Keratinocyte (primary cell): ENCODE results near the gene KCNK16.

Experiments
- EZH2 ChIP-seq: IDR thresholded peaks from one replicate; pipeline ENCODE4 v1.6.1; 2012; ENCODE audit warnings: inconsistent platforms, mild to moderate bottlenecking, low read length, moderate library complexity
- TF ChIP-seq, protein P1 (sequence below), 3 experiments: IDR thresholded peaks in 1 of 3; conservative IDR thresholded peaks in 1 of 3; optimal IDR thresholded peaks in 1 of 3; 2 replicates in 2 of 3; 3 replicates in 1 of 3; pipeline versions ENCODE3 to v1.5.1; 2011; ENCODE audit warnings: low read length in 3 of 3, mild to moderate bottlenecking in 3 of 3, moderate library complexity in 2 of 3, control low read depth in 1 of 3, inconsistent platforms in 1 of 3; ENCODE audit not compliant: insufficient read depth in 2 of 3; ENCODE audit errors: extremely low read depth in 1 of 3

GRCh38 chr6:39330057-39330456 lies 7.6 kb upstream of the KCNK16 start:
- TF ChIP-seq, protein P1, sequence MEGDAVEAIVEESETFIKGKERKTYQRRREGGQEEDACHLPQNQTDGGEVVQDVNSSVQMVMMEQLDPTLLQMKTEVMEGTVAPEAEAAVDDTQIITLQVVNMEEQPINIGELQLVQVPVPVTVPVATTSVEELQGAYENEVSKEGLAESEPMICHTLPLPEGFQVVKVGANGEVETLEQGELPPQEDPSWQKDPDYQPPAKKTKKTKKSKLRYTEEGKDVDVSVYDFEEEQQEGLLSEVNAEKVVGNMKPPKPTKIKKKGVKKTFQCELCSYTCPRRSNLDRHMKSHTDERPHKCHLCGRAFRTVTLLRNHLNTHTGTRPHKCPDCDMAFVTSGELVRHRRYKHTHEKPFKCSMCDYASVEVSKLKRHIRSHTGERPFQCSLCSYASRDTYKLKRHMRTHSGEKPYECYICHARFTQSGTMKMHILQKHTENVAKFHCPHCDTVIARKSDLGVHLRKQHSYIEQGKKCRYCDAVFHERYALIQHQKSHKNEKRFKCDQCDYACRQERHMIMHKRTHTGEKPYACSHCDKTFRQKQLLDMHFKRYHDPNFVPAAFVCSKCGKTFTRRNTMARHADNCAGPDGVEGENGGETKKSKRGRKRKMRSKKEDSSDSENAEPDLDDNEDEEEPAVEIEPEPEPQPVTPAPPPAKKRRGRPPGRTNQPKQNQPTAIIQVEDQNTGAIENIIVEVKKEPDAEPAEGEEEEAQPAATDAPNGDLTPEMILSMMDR (optimal IDR thresholded peaks at IDR 0.05 in 1 of 3, IDR thresholded peaks at IDR 0.05 in 1 of 3, conservative IDR thresholded peaks at IDR 0.05 in 1 of 3; ENCODE audit: extremely low read depth in 1 of 3, insufficient read depth in 2 of 3, low read length in 3 of 3), result no peak
- no peak for TF ChIP-seq EZH2
